ACC112 (cell line): ENCODE data around the gene GOLPH3L.
"Not testable (repeated sequence)": the region's sequence is repeated elsewhere in the genome, so short reads cannot be mapped to it uniquely, and the experiment has no call there.

Experiments
- H2AFZ ChIP-seq: fragments of 200-600 bp; sonication (generic); one replicate; pipeline ENCODE4 v1.6.0; 2017; ENCODE audit warnings: antibody characterized with exemption, low read length; ENCODE audit not compliant: unreplicated experiment
- H3K27ac ChIP-seq: fragments of 200-600 bp; sonication (generic); 2 replicates; pipeline ENCODE4 v1.5.1; 2014; ENCODE audit warnings: low read depth, mild to moderate bottlenecking, antibody characterized with exemption, low read length, moderate library complexity
- H3K27me3 ChIP-seq: fragments of 200-600 bp; sonication (generic); 2 replicates; pipeline ENCODE4 v1.6.1; 2014; ENCODE audit warnings: mild to moderate bottlenecking, antibody characterized with exemption, low read length, moderate library complexity, mixed read lengths; ENCODE audit not compliant: insufficient read depth
- H3K36me3 ChIP-seq: fragments of 200-600 bp; sonication (generic); 2 replicates; pipeline ENCODE4 v1.6.1; 2016; ENCODE audit warnings: mild to moderate bottlenecking, antibody characterized with exemption, low read length, moderate library complexity, mixed read lengths; ENCODE audit not compliant: insufficient read depth
- H3K4me1 ChIP-seq: fragments of 200-600 bp; sonication (generic); one replicate; pipeline ENCODE4 v1.6.1; 2016; ENCODE audit warnings: low read length, mixed read lengths; ENCODE audit not compliant: insufficient read depth, unreplicated experiment, control insufficient read depth
- H3K4me3 ChIP-seq: fragments of 200-600 bp; sonication (generic); 2 replicates; pipeline ENCODE4 v1.5.1; 2014; ENCODE audit warnings: mild to moderate bottlenecking, low read depth, low read length
- H3K79me2 ChIP-seq: fragments of 200-600 bp; sonication (generic); one replicate; pipeline ENCODE4 v1.6.0; 2016; ENCODE audit warnings: low read length; ENCODE audit not compliant: control insufficient read depth, unreplicated experiment, insufficient read depth

GOLPH3L gene

GRCh38 chr1:150619576-150620509, 77.1 kb downstream of the GOLPH3L start:
- Histone ChIP-seq H3K36me3 (peaks cover 30% of the 10 kb centered on the region), H2AFZ (no peak overlapping the region), H3K27ac (peak overlapping the region; percentile 88), H3K4me3 (peak overlapping the region; percentile 13; the same call in 1 of the 2 replicates), H3K79me2 (peaks cover 4% of the 10 kb centered on the region), H3K27me3 (no peaks in the 10 kb centered on the region), H3K4me1 (peaks cover 45% of the 10 kb centered on the region)

GRCh38 chr1:150615346-150616201, 81.4 kb downstream of the GOLPH3L start:
- peak overlapping the region; percentile 100 for H3K27ac ChIP-seq
- peaks cover 27% of the 10 kb centered on the region for H3K36me3 ChIP-seq
- no peaks in the 10 kb centered on the region for H3K27me3 ChIP-seq
- no peak overlapping the region for H2AFZ ChIP-seq
- peaks cover 55% of the 10 kb centered on the region for H3K4me1 ChIP-seq
- peaks cover 3% of the 10 kb centered on the region for H3K79me2 ChIP-seq
- H3K4me3 ChIP-seq, result no peak overlapping the region

- H3K27me3 ChIP-seq, result no peaks in the 10 kb centered on the region
- H3K4me1 ChIP-seq, result peaks cover 54% of the 10 kb centered on the region
- H3K79me2 ChIP-seq, result peaks cover 3% of the 10 kb centered on the region
- H3K27ac ChIP-seq, result peak overlapping the region; percentile 100
- H2AFZ ChIP-seq, result no peak overlapping the region
- peaks cover 24% of the 10 kb centered on the region for H3K36me3 ChIP-seq
- peak overlapping the region; percentile 47 for H3K4me3 ChIP-seq
Measured at GRCh38 chr1:150613061-150613920, 83.7 kb downstream of the GOLPH3L start.

- Histone ChIP-seq H3K4me1 (peaks cover 54% of the 10 kb centered on the region), H3K79me2 (peaks cover 3% of the 10 kb centered on the region), H3K36me3 (peaks cover 20% of the 10 kb centered on the region), H2AFZ (no peak overlapping the region), H3K4me3 (peak overlapping the region; percentile 55; the same call in 1 of the 2 replicates), H3K27me3 (no peaks in the 10 kb centered on the region), H3K27ac (peak overlapping the region; percentile 100)
Measured at GRCh38 chr1:150612014-150612345, 85.0 kb downstream of the GOLPH3L start.

GRCh38 chr1:150610576-150610975, 86.4 kb downstream of the GOLPH3L start:
- peak overlapping the region; percentile 100 for H3K27ac ChIP-seq
- no peak overlapping the region for H2AFZ ChIP-seq
- peaks cover 54% of the 10 kb centered on the region for H3K4me1 ChIP-seq
- H3K79me2 ChIP-seq, result peaks cover 3% of the 10 kb centered on the region
- no peak overlapping the region for H3K4me3 ChIP-seq
- H3K36me3 ChIP-seq, result peaks cover 6% of the 10 kb centered on the region
- no peaks in the 10 kb centered on the region for H3K27me3 ChIP-seq

GRCh38 chr1:150609732-150610131, 87.2 kb downstream of the GOLPH3L start:
- H3K27ac ChIP-seq, result peak overlapping the region; percentile 100
- H3K4me1 ChIP-seq, result peaks cover 55% of the 10 kb centered on the region
- H3K36me3 ChIP-seq, result no peaks in the 10 kb centered on the region; the same call in 1 of the 2 replicates
- no peaks in the 10 kb centered on the region for H3K27me3 ChIP-seq
- H2AFZ ChIP-seq, result no peak overlapping the region
- peaks cover 3% of the 10 kb centered on the region for H3K79me2 ChIP-seq
- H3K4me3 ChIP-seq, result no peak overlapping the region

GRCh38 chr1:150606463-150607142, 90.4 kb downstream of the GOLPH3L start:
- Histone ChIP-seq H3K36me3 (no peaks in the 10 kb centered on the region; the same call in 1 of the 2 replicates), H2AFZ (no peak overlapping the region), H3K4me1 (peaks cover 40% of the 10 kb centered on the region), H3K27ac (peak overlapping the region; percentile 72), H3K4me3 (no peak overlapping the region), H3K79me2 (no peaks in the 10 kb centered on the region), H3K27me3 (no peaks in the 10 kb centered on the region)

- Histone ChIP-seq H3K27ac (peak overlapping the region; percentile 99), H3K4me1 (peaks cover 30% of the 10 kb centered on the region)
- not testable (repeated sequence) for H3K4me3 ChIP-seq, H3K36me3 ChIP-seq, H3K79me2 ChIP-seq, H2AFZ ChIP-seq, H3K27me3 ChIP-seq
Measured at GRCh38 chr1:150605451-150605731, 91.6 kb downstream of the GOLPH3L start.

GRCh38 chr1:150604226-150604588, 92.7 kb downstream of the GOLPH3L start:
- H3K4me3 ChIP-seq, result 0 out of 2 replicates have a peak overlapping the region, but pooled peaks have one; percentile 8
- H3K79me2 ChIP-seq, result no peaks in the 10 kb centered on the region
- no peak overlapping the region for H2AFZ ChIP-seq
- no peaks in the 10 kb centered on the region; the same call in 1 of the 2 replicates for H3K36me3 ChIP-seq
- H3K27ac ChIP-seq, result peak overlapping the region; percentile 99
- H3K4me1 ChIP-seq, result peaks cover 20% of the 10 kb centered on the region
- H3K27me3 ChIP-seq, result no peaks in the 10 kb centered on the region

GRCh38 chr1:150603711-150604110, 93.2 kb downstream of the GOLPH3L start:
- Histone ChIP-seq H3K27ac (peak overlapping the region; percentile 99), H3K79me2 (no peaks in the 10 kb centered on the region), H3K27me3 (no peaks in the 10 kb centered on the region), H2AFZ (no peak overlapping the region), H3K4me1 (peaks cover 17% of the 10 kb centered on the region), H3K4me3 (no peak overlapping the region), H3K36me3 (no peaks in the 10 kb centered on the region; the same call in 1 of the 2 replicates)
